Mucosa of descending colon (tissue), 3 donors: ENCODE measurements around the gene PHF14. TPM values are rescaled to one million over a fixed set of nuclear protein-coding genes. Genes with fewer than 3 reads are reported as not detected.

Source experiments
- ATAC-seq: fragments of 200-7000 bp; cut with Tn5 transposase; one replicate; pipeline ENCODE4 v1.9.1; 2020; ENCODE audit warnings: mild to moderate bottlenecking, moderate library complexity
- DNase-seq, 3 donors: peaks; one replicate each; pipeline ENCODE4 v3.0.0-alpha.2; 2020
- H3K36me3 ChIP-seq: fragments of 200-600 bp; one replicate; pipeline ENCODE4 v1.8.0; 2021; ENCODE audit warnings: low read depth, mild to moderate bottlenecking
- H3K4me1 ChIP-seq: fragments of 200-600 bp; one replicate; pipeline ENCODE4 v1.8.0; 2021; ENCODE audit warnings: low read depth, mild to moderate bottlenecking
- H3K4me3 ChIP-seq: fragments of 200-600 bp; one replicate; pipeline ENCODE4 v1.8.0; 2021; ENCODE audit warnings: mild to moderate bottlenecking
- H3K9me3 ChIP-seq: fragments of 200-600 bp; one replicate; pipeline ENCODE4 v1.8.0; 2021; ENCODE audit warnings: mild to moderate bottlenecking
- intact Hi-C, 2 donors: fragments of 100-400 bp; cut with DNase I in 1 of 2; cut with micrococcal nuclease in 1 of 2; formaldehyde crosslinking; loops; one replicate each; pipeline versions ENCODE4 v1.11.0 to v1.11.1; 2022; cut with DNase I, micrococcal nuclease
- total RNA-seq, 3 donors: library from RNA; stranded (reverse); fragmentation: NEBNext Ultra II Directional in 2 of 3; extraction: Animal tissue kit (Norgen Biotek cat#: 25700) in 2 of 3; gene quantifications; one replicate each; pipeline versions ENCODE4 v1.2.1 to v1.2.4, GENCODE V29; 2021 to 2023
- TF ChIP-seq, protein P1 (sequence below): fragments of 200-600 bp; IDR thresholded peaks from one replicate; pipeline ENCODE4 v1.8.0; 2022; ENCODE audit warnings: antibody characterized with exemption, mild to moderate bottlenecking
- donor health status: DM: no; HTN: no; CAD: no; lungs with moderate emphysema.
- donor health status: DM: no; HTN: no; CAD: no.
- donor health status: DM: no; HTN: yes; CAD: no.

PHF14 gene
- total RNA-seq, 3 donors from 2014 or later: 30.8 to 31.9 (median 31.7) TPM

DNA sequence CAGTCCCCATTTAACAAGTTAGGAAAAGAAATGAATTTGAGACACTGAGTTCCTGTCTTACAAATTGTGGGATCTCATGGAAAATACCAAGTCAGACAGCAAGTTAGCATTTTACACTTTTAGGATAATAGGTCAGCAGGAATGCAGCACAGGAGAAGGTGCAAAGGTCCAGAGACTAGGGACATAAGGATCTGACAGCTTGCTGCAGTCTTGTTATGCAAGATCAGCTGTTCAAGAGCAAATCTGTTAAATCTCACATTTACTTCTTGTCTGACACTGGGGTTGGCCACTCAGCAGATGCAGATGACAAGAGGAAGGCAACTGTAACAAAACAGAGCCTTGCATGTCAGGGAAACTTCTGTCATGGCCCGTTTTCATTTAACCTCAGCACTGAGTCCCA, 239.6 kb downstream of the PHF14 start:
- intact Hi-C loops: no loop called here
- Histone ChIP-seq H3K4me3 (no peak overlapping the region), H3K36me3 (no peaks in the 10 kb centered on the region), H3K4me1 (no peaks in the 10 kb centered on the region), H3K9me3 (no peaks in the 10 kb centered on the region)
- no peak for DNase-seq
- ATAC-seq: no peak
- TF ChIP-seq, protein P1, sequence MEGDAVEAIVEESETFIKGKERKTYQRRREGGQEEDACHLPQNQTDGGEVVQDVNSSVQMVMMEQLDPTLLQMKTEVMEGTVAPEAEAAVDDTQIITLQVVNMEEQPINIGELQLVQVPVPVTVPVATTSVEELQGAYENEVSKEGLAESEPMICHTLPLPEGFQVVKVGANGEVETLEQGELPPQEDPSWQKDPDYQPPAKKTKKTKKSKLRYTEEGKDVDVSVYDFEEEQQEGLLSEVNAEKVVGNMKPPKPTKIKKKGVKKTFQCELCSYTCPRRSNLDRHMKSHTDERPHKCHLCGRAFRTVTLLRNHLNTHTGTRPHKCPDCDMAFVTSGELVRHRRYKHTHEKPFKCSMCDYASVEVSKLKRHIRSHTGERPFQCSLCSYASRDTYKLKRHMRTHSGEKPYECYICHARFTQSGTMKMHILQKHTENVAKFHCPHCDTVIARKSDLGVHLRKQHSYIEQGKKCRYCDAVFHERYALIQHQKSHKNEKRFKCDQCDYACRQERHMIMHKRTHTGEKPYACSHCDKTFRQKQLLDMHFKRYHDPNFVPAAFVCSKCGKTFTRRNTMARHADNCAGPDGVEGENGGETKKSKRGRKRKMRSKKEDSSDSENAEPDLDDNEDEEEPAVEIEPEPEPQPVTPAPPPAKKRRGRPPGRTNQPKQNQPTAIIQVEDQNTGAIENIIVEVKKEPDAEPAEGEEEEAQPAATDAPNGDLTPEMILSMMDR: no peak

DNA sequence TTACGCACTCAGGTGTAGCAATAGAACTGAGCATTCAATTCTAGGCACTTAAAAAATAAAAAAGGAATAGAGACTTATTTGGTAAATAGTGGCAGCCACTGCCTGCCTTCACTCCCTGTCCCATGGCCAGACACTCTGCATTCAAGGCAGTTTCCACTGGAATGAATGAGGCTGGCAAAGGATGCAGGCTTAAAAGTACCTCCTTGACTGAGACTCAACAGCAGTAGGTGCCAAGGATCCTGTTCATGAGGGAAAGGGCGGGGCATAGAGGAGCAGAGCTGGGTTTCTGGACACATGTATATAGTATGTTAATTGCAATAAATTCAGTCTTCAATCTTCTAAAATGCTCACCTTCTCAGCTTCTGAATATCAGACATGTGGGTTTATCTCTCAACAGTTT, 242.6 kb downstream of the PHF14 start:
- no peaks in the 10 kb centered on the region for H3K9me3 ChIP-seq
- DNase-seq (no peak), ATAC-seq (no peak)
- TF ChIP-seq, protein P1: no peak
- no peaks in the 10 kb centered on the region for H3K4me1 ChIP-seq
- intact Hi-C loops: no loop called here
- no peaks in the 10 kb centered on the region for H3K36me3 ChIP-seq
- H3K4me3 ChIP-seq: no peak overlapping the region

DNA sequence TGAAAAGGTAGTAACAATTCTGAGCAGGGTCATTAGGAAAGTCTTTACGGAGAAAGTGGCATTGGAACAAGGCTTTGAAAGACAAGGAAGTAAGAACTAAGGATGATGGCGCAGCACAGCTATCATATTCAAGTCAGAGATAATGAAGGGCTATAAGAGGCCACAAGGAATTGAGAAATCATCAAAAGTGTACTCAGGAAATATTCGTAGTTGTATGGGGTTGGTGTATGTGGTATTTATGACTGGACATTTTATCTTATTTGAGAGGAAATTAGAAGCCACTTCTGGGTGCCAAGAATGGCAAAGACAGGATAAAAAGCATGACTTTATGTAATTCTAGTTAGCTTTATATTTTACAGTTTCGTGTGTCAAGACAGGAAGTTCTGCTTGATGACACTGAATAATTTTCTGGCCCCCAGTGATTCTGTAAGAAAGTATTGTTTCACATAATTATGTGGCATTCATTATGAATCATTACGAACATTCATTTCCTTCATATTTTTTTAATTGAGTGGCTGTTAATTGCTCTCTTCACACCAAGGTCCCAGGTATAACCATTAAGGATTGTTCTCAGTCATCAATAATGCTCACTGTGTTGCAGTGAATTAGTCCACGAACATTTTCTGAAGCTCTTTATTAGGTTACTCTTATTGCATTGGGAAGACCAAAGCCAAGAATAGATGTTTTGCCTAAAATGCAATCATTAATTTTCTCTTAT, 244.3 kb downstream of the PHF14 start:
- DNase-seq (no peak), ATAC-seq (no peak)
- no peaks in the 10 kb centered on the region for H3K4me1 ChIP-seq
- TF ChIP-seq, protein P1: no peak
- H3K36me3 ChIP-seq: no peaks in the 10 kb centered on the region
- H3K4me3 ChIP-seq: no peak overlapping the region
- intact Hi-C loops: no loop called here
- H3K9me3 ChIP-seq: no peaks in the 10 kb centered on the region
